ENCODE data around the gene ZHX3. TPM values are rescaled to one million over a fixed set of nuclear protein-coding genes. Genes with fewer than 3 reads are reported as not detected.

The ZHX3 gene
- polyA plus RNA-seq, 4 donors: 19.7 to 28.7 (median 25.3) TPM

GRCh38 chr20:41165001-41165882 lies 152.3 kb downstream of the ZHX3 start:
- DNase-seq (ENCODE audit: low read depth in 4 of 4, low spot score in 3 of 4): no peak

GRCh38 chr20:41163821-41164220 lies 153.7 kb downstream of the ZHX3 start:
- DNase-seq (ENCODE audit: low read depth in 4 of 4, low spot score in 3 of 4): no peak

GRCh38 chr20:41162396-41162795 lies 155.1 kb downstream of the ZHX3 start:
- no peak for DNase-seq (ENCODE audit: low read depth in 4 of 4, low spot score in 3 of 4)

- no peak for DNase-seq (ENCODE audit: low read depth in 4 of 4, low spot score in 3 of 4)
Measured at GRCh38 chr20:41161886-41162285, 155.6 kb downstream of the ZHX3 start.

GRCh38 chr20:41160686-41161085 lies 156.8 kb downstream of the ZHX3 start:
- DNase-seq (ENCODE audit: low read depth in 4 of 4, low spot score in 3 of 4): no peak

- no peak for DNase-seq (ENCODE audit: low read depth in 4 of 4, low spot score in 3 of 4)
Measured at GRCh38 chr20:41159547-41159946, 158.0 kb downstream of the ZHX3 start.

- no peak for DNase-seq (ENCODE audit: low read depth in 4 of 4, low spot score in 3 of 4)
Measured at GRCh38 chr20:41158082-41158625, 159.4 kb downstream of the ZHX3 start.

- DNase-seq (ENCODE audit: low read depth in 4 of 4, low spot score in 3 of 4): no peak
Measured at GRCh38 chr20:41155261-41155660, 162.3 kb downstream of the ZHX3 start.

GRCh38 chr20:41154436-41155176 lies 162.9 kb downstream of the ZHX3 start:
- DNase-seq (ENCODE audit: low read depth in 4 of 4, low spot score in 3 of 4): no peak

GRCh38 chr20:41152108-41152757 lies 165.3 kb downstream of the ZHX3 start:
- DNase-seq (ENCODE audit: low read depth in 4 of 4, low spot score in 3 of 4): no peak

GRCh38 chr20:41151134-41151869 lies 166.2 kb downstream of the ZHX3 start:
- DNase-seq (ENCODE audit: low read depth in 4 of 4, low spot score in 3 of 4): no peak

- DNase-seq (ENCODE audit: low read depth in 4 of 4, low spot score in 3 of 4): no peak
Measured at GRCh38 chr20:41150664-41151063, 166.9 kb downstream of the ZHX3 start.

GRCh38 chr20:41148942-41149341 lies 168.6 kb downstream of the ZHX3 start:
- DNase-seq (ENCODE audit: low read depth in 4 of 4, low spot score in 3 of 4): no peak

GRCh38 chr20:41147767-41148191 lies 169.8 kb downstream of the ZHX3 start:
- DNase-seq (ENCODE audit: low read depth in 4 of 4, low spot score in 3 of 4): no peak

GRCh38 chr20:41145821-41146620 lies 171.5 kb downstream of the ZHX3 start:
- no peak for DNase-seq (ENCODE audit: low read depth in 4 of 4, low spot score in 3 of 4)

- no peak for DNase-seq (ENCODE audit: low read depth in 4 of 4, low spot score in 3 of 4)
Measured at GRCh38 chr20:41145317-41145716, 172.2 kb downstream of the ZHX3 start.

GRCh38 chr20:41143354-41143753 lies 174.2 kb downstream of the ZHX3 start:
- DNase-seq (ENCODE audit: low read depth in 4 of 4, low spot score in 3 of 4): no peak

GRCh38 chr20:41142919-41143318 lies 174.6 kb downstream of the ZHX3 start:
- no peak for DNase-seq (ENCODE audit: low read depth in 4 of 4, low spot score in 3 of 4)

GRCh38 chr20:41142245-41142644 lies 175.3 kb downstream of the ZHX3 start:
- no peak for DNase-seq (ENCODE audit: low read depth in 4 of 4, low spot score in 3 of 4)

Measured in right renal pelvis (tissue), 4 donors.